ENCODE data around the gene DFFB. TPM values are rescaled to one million over a fixed set of nuclear protein-coding genes. Genes with fewer than 3 reads are reported as not detected.

Gene DFFB
- total RNA-seq, 1 donor from 2014 or later, result 8.5 TPM

- no peak overlapping the region for H3K4me3 ChIP-seq
- no peak for ATAC-seq
Observed at GRCh38 chr1:3852711-3853485, 4.4 kb upstream of the DFFB start.

GRCh38 chr1:3857791-3858129, 484 bp downstream of the DFFB start:
- peak overlapping the region; percentile 80 for H3K27ac ChIP-seq
- DNase-seq (no peak), ATAC-seq (no peak)
- intact Hi-C loops (cut with DNase I), result no loop called here
- peak overlapping the region; percentile 92 for H3K4me3 ChIP-seq
- H3K9me3 ChIP-seq, result no peaks in the 10 kb centered on the region
- no peaks in the 10 kb centered on the region for H3K36me3 ChIP-seq
- TF ChIP-seq CTCF (IDR thresholded peaks at IDR 0.05), result no peak
- H3K4me1 ChIP-seq, result peaks cover 19% of the 10 kb centered on the region
- H3K27me3 ChIP-seq, result no peaks in the 10 kb centered on the region

More at GRCh38 chr1:3852711-3853485, 4.4 kb upstream of the DFFB start:
- no peaks in the 10 kb centered on the region for H3K27me3 ChIP-seq
- intact Hi-C loops (cut with DNase I), result no loop called here
- H3K27ac ChIP-seq, result no peak overlapping the region
- TF ChIP-seq CTCF (IDR thresholded peaks at IDR 0.05), result no peak
- no peaks in the 10 kb centered on the region for H3K9me3 ChIP-seq
- H3K4me1 ChIP-seq, result peaks cover 11% of the 10 kb centered on the region
- DNase-seq, result no peak
- H3K36me3 ChIP-seq, result peaks cover 24% of the 10 kb centered on the region

GRCh38 chr1:3858231-3858981, 1.1 kb downstream of the DFFB start:
- peak overlapping the region; percentile 92 for H3K4me3 ChIP-seq
- peaks cover 19% of the 10 kb centered on the region for H3K4me1 ChIP-seq
- no peak for TF ChIP-seq CTCF (IDR thresholded peaks at IDR 0.05)
- no peaks in the 10 kb centered on the region for H3K9me3 ChIP-seq
- no peaks in the 10 kb centered on the region for H3K27me3 ChIP-seq
- ATAC-seq, result no peak
- no peaks in the 10 kb centered on the region for H3K36me3 ChIP-seq
- intact Hi-C loops (cut with DNase I), result no loop called here
- H3K27ac ChIP-seq, result no peak overlapping the region
- no peak for DNase-seq

- DNase-seq, result no peak
- Histone ChIP-seq H3K27me3 (no peaks in the 10 kb centered on the region), H3K27ac (no peak overlapping the region), H3K9me3 (no peaks in the 10 kb centered on the region), H3K36me3 (peaks cover 9% of the 10 kb centered on the region), H3K4me3 (no peak overlapping the region), H3K4me1 (peaks cover 3% of the 10 kb centered on the region)
- TF ChIP-seq CTCF (IDR thresholded peaks at IDR 0.05), result no peak
- intact Hi-C loops (cut with DNase I), result no loop called here
- no peak for ATAC-seq
Observed at GRCh38 chr1:3863231-3863935, 6.1 kb downstream of the DFFB start.

GRCh38 chr1:3864884-3865283, 7.6 kb downstream of the DFFB start:
- H3K4me1 ChIP-seq, result no peaks in the 10 kb centered on the region
- H3K4me3 ChIP-seq, result no peak overlapping the region
- DNase-seq, result no peak
- peaks cover 20% of the 10 kb centered on the region for H3K36me3 ChIP-seq
- TF ChIP-seq CTCF (IDR thresholded peaks at IDR 0.05), result no peak
- intact Hi-C loops (cut with DNase I), result no loop called here
- ATAC-seq, result no peak
- H3K27ac ChIP-seq, result no peak overlapping the region
- H3K9me3 ChIP-seq, result no peaks in the 10 kb centered on the region
- no peaks in the 10 kb centered on the region for H3K27me3 ChIP-seq
